ENCODE measurements around the gene ARHGEF28. TPM values are rescaled to one million over a fixed set of nuclear protein-coding genes. Genes with fewer than 3 reads are reported as not detected.

Gene ARHGEF28
- total RNA-seq, 1 experiment from 2014 or later, result 6.1 TPM

DNA sequence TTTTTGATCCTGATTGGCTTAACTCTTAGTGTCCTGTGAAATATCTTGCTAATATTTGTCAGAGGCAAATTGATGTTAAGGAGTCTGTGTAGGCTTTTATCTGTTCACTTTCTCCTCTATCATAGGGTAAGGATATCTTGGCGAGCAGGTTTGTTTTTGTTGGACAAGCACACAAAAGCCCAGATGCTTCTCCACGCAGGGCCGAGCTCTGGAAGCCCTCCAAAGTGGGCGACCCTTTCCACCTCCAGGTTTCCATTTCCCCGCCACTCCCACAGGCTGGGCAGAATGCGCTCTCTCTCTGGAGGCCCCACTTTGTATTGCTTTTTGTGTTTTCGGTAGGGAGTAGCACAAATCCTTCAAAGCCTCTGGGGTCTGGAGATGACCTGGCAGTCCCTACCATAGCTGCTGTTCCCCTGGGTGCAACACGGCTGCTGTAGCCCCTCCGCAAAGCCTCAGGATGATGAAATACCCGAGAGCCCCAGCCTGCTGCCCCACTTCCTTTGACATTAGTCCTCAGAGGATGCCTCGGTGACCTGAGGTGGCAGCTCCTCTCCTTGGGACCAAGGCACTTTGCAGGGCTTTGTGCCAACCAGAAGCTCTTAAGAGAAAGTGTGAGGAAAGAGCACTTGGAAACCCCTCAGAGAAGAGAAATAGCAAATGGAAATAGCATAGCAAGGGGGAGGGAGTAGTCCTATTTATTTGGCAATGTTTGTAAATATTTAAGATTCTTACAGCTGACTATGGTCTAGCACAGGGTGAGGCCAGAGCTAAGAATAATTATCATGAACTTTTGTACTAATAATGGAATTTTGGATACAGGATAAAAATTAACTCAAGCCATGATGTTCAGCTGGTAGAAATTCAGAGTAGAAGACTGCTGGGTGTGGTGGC lies 122.8 kb downstream of the ARHGEF28 start (continued):
- TF ChIP-seq, protein P1, sequence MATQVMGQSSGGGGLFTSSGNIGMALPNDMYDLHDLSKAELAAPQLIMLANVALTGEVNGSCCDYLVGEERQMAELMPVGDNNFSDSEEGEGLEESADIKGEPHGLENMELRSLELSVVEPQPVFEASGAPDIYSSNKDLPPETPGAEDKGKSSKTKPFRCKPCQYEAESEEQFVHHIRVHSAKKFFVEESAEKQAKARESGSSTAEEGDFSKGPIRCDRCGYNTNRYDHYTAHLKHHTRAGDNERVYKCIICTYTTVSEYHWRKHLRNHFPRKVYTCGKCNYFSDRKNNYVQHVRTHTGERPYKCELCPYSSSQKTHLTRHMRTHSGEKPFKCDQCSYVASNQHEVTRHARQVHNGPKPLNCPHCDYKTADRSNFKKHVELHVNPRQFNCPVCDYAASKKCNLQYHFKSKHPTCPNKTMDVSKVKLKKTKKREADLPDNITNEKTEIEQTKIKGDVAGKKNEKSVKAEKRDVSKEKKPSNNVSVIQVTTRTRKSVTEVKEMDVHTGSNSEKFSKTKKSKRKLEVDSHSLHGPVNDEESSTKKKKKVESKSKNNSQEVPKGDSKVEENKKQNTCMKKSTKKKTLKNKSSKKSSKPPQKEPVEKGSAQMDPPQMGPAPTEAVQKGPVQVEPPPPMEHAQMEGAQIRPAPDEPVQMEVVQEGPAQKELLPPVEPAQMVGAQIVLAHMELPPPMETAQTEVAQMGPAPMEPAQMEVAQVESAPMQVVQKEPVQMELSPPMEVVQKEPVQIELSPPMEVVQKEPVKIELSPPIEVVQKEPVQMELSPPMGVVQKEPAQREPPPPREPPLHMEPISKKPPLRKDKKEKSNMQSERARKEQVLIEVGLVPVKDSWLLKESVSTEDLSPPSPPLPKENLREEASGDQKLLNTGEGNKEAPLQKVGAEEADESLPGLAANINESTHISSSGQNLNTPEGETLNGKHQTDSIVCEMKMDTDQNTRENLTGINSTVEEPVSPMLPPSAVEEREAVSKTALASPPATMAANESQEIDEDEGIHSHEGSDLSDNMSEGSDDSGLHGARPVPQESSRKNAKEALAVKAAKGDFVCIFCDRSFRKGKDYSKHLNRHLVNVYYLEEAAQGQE (IDR thresholded peaks at IDR 0.05; ENCODE audit: low read depth), result no peak

DNA sequence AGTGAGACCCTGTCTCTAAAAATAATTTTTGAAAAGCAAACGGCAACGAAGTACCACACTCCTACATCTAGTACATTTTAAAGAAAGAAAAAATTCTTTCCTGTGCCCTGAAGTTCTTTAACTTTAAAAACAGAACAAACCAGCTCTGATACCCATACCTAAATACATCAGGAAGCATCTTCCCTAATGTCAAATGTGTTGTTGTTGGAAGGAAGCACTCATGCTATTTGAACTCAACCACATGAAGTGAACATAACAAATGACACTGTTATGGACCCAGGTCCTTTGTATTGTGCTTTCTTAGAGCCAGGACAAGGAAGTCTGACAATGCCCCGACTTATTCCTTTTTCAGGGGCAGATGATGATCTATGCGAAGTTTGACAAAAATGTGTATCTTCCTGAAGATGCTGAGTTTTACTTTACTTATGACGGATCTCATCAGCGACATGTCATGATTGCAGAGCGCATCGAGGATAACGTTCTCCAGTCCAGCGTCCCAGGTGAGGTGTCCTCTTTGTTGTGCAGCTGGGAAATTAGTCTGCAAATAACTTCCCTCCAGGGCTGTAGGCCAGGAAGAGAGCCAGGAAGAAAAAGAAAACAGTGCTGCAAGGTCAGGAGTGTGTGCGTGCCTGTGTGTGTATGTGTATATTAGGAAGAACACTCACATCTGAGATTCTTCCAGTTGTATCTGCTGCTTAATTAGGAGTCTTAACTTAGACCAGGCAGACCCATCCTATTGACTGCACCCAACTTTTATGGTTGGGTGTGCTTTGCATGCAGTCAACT lies 123.7 kb downstream of the ARHGEF28 start:
- TF ChIP-seq FOSL1 (IDR thresholded peaks at IDR 0.05; ENCODE audit: low read depth) (no peak), EGR1 (IDR thresholded peaks at IDR 0.05; ENCODE audit: low read depth) (no peak), RAD21 (IDR thresholded peaks at IDR 0.05; ENCODE audit: low read depth) (no peak), EZH2 (IDR thresholded peaks at IDR 0.05) (no peak), EZH2phosphoT487 (IDR thresholded peaks at IDR 0.05; ENCODE audit: borderline replicate concordance) (no peak), ELF1 (IDR thresholded peaks at IDR 0.05; ENCODE audit: borderline replicate concordance, low read depth) (no peak)
- TF ChIP-seq, protein P1 (IDR thresholded peaks at IDR 0.05; ENCODE audit: low read depth), result no peak
- TF ChIP-seq, protein P2, sequence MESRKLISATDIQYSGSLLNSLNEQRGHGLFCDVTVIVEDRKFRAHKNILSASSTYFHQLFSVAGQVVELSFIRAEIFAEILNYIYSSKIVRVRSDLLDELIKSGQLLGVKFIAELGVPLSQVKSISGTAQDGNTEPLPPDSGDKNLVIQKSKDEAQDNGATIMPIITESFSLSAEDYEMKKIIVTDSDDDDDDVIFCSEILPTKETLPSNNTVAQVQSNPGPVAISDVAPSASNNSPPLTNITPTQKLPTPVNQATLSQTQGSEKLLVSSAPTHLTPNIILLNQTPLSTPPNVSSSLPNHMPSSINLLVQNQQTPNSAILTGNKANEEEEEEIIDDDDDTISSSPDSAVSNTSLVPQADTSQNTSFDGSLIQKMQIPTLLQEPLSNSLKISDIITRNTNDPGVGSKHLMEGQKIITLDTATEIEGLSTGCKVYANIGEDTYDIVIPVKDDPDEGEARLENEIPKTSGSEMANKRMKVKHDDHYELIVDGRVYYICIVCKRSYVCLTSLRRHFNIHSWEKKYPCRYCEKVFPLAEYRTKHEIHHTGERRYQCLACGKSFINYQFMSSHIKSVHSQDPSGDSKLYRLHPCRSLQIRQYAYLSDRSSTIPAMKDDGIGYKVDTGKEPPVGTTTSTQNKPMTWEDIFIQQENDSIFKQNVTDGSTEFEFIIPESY (IDR thresholded peaks at IDR 0.05; ENCODE audit: extremely low read depth, insufficient replicate concordance, low read length), result no peak
- TF ChIP-seq, protein P3, sequence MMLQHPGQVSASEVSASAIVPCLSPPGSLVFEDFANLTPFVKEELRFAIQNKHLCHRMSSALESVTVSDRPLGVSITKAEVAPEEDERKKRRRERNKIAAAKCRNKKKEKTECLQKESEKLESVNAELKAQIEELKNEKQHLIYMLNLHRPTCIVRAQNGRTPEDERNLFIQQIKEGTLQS (IDR thresholded peaks at IDR 0.05), result no peak
- no peaks in the 10 kb centered on the region for H3K79me2 ChIP-seq (ENCODE audit: insufficient read depth, low read length)

More for the DNA sequence above, 123.7 kb downstream of the ARHGEF28 start:
- no peak overlapping the region for H3K4me3 ChIP-seq (replicated peaks in 1 of 2; ENCODE audit: low read depth in 1 of 2, low read length in 2 of 2)
- no peaks in the 10 kb centered on the region for H3K36me3 ChIP-seq (ENCODE audit: control insufficient read depth in 1 of 2, insufficient read depth in 2 of 2, low read length in 2 of 2)
- H3K4me1 ChIP-seq (ENCODE audit: control insufficient read depth in 1 of 2, insufficient read depth in 2 of 2, low read length in 2 of 2), result no peaks in the 10 kb centered on the region
- CTCF ChIA-PET, result no interaction called here
- intact Hi-C loops (cut with micrococcal nuclease), result no loop called here
- no peaks in the 10 kb centered on the region for H3K9me3 ChIP-seq (ENCODE audit: control insufficient read depth in 1 of 2, insufficient read depth in 1 of 2, low read depth in 1 of 2, low read length in 2 of 2)
- H3K27ac ChIP-seq (ENCODE audit: low read depth, low read length), result no peak overlapping the region
- ATAC-seq (no peak), DNase-seq (ENCODE audit: low read depth, low spot score) (no peak)
- POLR2A ChIA-PET, result no interaction called here
- no peak overlapping the region for H3K4me2 ChIP-seq (ENCODE audit: low read length)
- BruUV-seq (replicated peaks), result no TSS peak
- no peaks in the 10 kb centered on the region for H3K27me3 ChIP-seq (ENCODE audit: insufficient read depth, low read length)
- H3K9ac ChIP-seq (ENCODE audit: low read length), result no peak overlapping the region
- H4K20me1 ChIP-seq (ENCODE audit: insufficient read depth), result no peaks in the 10 kb centered on the region
- no peaks in the 10 kb centered on the region for H3K9me2 ChIP-seq (ENCODE audit: insufficient read depth)
- no peak overlapping the region for H2AFZ ChIP-seq (ENCODE audit: low read depth, low read length, poor library complexity, severe bottlenecking)
- RAD21 ChIA-PET (ENCODE audit: low non-redundant PET in 1 of 2, low total read pairs in 2 of 2, uncharacterized antibody in 2 of 2, unreplicated experiment in 2 of 2), result no interaction called here
